ENCODE results near the gene DNAJC2. TPM values are rescaled to one million over a fixed set of nuclear protein-coding genes. Genes with fewer than 3 reads are reported as not detected.

The DNAJC2 gene
- total RNA-seq, 1 experiment from 2014 or later = 71.6 TPM

GRCh38 chr7:103343332-103343731 lies 1.2 kb downstream of the DNAJC2 start:
- Mint-ChIP-seq H3K27ac (ENCODE audit: unreplicated experiment) (peak overlapping the region; percentile 99), H3K9me3 (ENCODE audit: unreplicated experiment) (no peaks in the 10 kb centered on the region), H3K4me3 (ENCODE audit: unreplicated experiment) (peak overlapping the region; percentile 100), H3K36me3 (ENCODE audit: insufficient read depth, unreplicated experiment) (peaks cover 58% of the 10 kb centered on the region), H3K4me1 (ENCODE audit: low read depth, unreplicated experiment) (peaks cover 11% of the 10 kb centered on the region), H3K27me3 (ENCODE audit: insufficient read depth, unreplicated experiment) (no peaks in the 10 kb centered on the region)
- intact Hi-C loops (cut with micrococcal nuclease; ENCODE audit: unreplicated experiment) = loop anchor here (1.0 kb wide), 1 partner anchor 64 kb away; no protein-coding TSS in a partner anchor
- Histone ChIP-seq H3K36me3 (ENCODE audit: control insufficient read depth, insufficient read depth, low read length) (no peaks in the 10 kb centered on the region; the same call in none of the 2 replicates), H3K4me3 (ENCODE audit: low read depth, low read length) (peak overlapping the region; percentile 84), H3K27me3 (replicated peaks; ENCODE audit: control insufficient read depth, insufficient read depth, low read length) (no peaks in the 10 kb centered on the region), H3K9me3 (no peaks in the 10 kb centered on the region), H3K4me1 (peaks cover 14% of the 10 kb centered on the region; the same call in 1 of the 2 replicates)
- no peak for TF ChIP-seq CTCF (IDR thresholded peaks at IDR 0.05; ENCODE audit: insufficient read depth in 1 of 2, low read depth in 1 of 2, low read length in 1 of 2, severe bottlenecking in 1 of 2, unreplicated experiment in 1 of 2)
- no TSS peak for BruUV-seq (replicated peaks)
- CTCF ChIA-PET = no interaction called here
- POLR2A ChIA-PET = no interaction called here
- no peak for DNase-seq

DNA sequence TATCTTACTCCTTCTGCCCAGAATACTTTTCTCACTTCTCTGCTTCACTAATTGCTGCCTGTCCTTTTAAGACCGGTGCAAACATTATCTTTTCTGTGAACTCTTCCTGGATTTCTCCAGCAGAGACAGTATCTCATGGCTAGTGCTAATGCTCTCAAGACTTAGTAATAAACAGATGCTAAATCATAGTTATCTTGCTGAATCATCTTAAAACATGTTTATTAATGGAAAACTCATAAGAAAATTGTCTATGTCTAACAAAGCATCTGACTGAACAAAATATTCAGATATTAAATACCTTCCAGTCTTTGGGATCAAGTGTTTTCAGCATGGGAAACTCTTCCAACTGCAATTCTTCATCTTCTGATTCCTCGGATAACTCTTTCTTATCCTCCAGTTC lies 3.1 kb downstream of the DNAJC2 start:
- no peak for DNase-seq
- ChIA-PET POLR2A (no interaction called here), CTCF (no interaction called here)
- Histone ChIP-seq H3K4me3 (ENCODE audit: low read depth, low read length) (no peak overlapping the region), H3K9me3 (no peaks in the 10 kb centered on the region), H3K4me1 (peaks cover 6% of the 10 kb centered on the region; the same call in 1 of the 2 replicates), H3K36me3 (ENCODE audit: control insufficient read depth, insufficient read depth, low read length) (no peaks in the 10 kb centered on the region; the same call in none of the 2 replicates), H3K27me3 (replicated peaks; ENCODE audit: control insufficient read depth, insufficient read depth, low read length) (no peaks in the 10 kb centered on the region)
- H3K4me3 Mint-ChIP-seq (ENCODE audit: unreplicated experiment) = no peak overlapping the region
- peaks cover 9% of the 10 kb centered on the region for H3K4me1 Mint-ChIP-seq (ENCODE audit: low read depth, unreplicated experiment)
- H3K27me3 Mint-ChIP-seq (ENCODE audit: insufficient read depth, unreplicated experiment) = no peaks in the 10 kb centered on the region
- no peak for TF ChIP-seq CTCF (IDR thresholded peaks at IDR 0.05; ENCODE audit: insufficient read depth in 1 of 2, low read depth in 1 of 2, low read length in 1 of 2, severe bottlenecking in 1 of 2, unreplicated experiment in 1 of 2)
- H3K9me3 Mint-ChIP-seq (ENCODE audit: unreplicated experiment) = no peaks in the 10 kb centered on the region
- intact Hi-C loops (cut with micrococcal nuclease; ENCODE audit: unreplicated experiment) = no loop called here
- H3K36me3 Mint-ChIP-seq (ENCODE audit: insufficient read depth, unreplicated experiment) = peaks cover 66% of the 10 kb centered on the region
- no peak overlapping the region for H3K27ac Mint-ChIP-seq (ENCODE audit: unreplicated experiment)
- no TSS peak for BruUV-seq (replicated peaks)

GRCh38 chr7:103338864-103339263 lies 5.7 kb downstream of the DNAJC2 start:
- H3K4me1 ChIP-seq = peaks cover 4% of the 10 kb centered on the region; the same call in 1 of the 2 replicates
- Mint-ChIP-seq H3K4me1 (ENCODE audit: low read depth, unreplicated experiment) (no peaks in the 10 kb centered on the region), H3K27me3 (ENCODE audit: insufficient read depth, unreplicated experiment) (no peaks in the 10 kb centered on the region), H3K9me3 (ENCODE audit: unreplicated experiment) (no peaks in the 10 kb centered on the region), H3K36me3 (ENCODE audit: insufficient read depth, unreplicated experiment) (peaks cover 71% of the 10 kb centered on the region), H3K27ac (ENCODE audit: unreplicated experiment) (no peak overlapping the region), H3K4me3 (ENCODE audit: unreplicated experiment) (no peak overlapping the region)
- ChIA-PET POLR2A (no interaction called here), CTCF (no interaction called here)
- no peaks in the 10 kb centered on the region; the same call in none of the 2 replicates for H3K36me3 ChIP-seq (ENCODE audit: control insufficient read depth, insufficient read depth, low read length)
- intact Hi-C loops (cut with micrococcal nuclease; ENCODE audit: unreplicated experiment) = no loop called here
- no peaks in the 10 kb centered on the region for H3K27me3 ChIP-seq (replicated peaks; ENCODE audit: control insufficient read depth, insufficient read depth, low read length)
- no TSS peak for BruUV-seq (replicated peaks)
- no peak for DNase-seq
- TF ChIP-seq CTCF (IDR thresholded peaks at IDR 0.05; ENCODE audit: insufficient read depth in 1 of 2, low read depth in 1 of 2, low read length in 1 of 2, severe bottlenecking in 1 of 2, unreplicated experiment in 1 of 2) = no peak
- no peaks in the 10 kb centered on the region for H3K9me3 ChIP-seq
- no peak overlapping the region for H3K4me3 ChIP-seq (ENCODE audit: low read depth, low read length)
